PC-3 (cell line): ENCODE results near the gene TBX20. TPM values are rescaled to one million over a fixed set of nuclear protein-coding genes. Genes with fewer than 3 reads are reported as not detected.

ENCODE experiments used
- ATAC-seq: fragments of 200-7000 bp; cut with Tn5 transposase; 2 replicates; pipeline ENCODE4 v1.9.1; 2020; ENCODE audit warnings: mild to moderate bottlenecking, moderate library complexity
- BruUV-seq: library from RNA; stranded (reverse); fragments of 400-500 nt; replicated peaks from 2 replicates; lab custom pipeline; 2021; lab: Mats Ljungman, UMichigan
- CTCF ChIA-PET: fragments of 300-600 bp; sonication (Branson Sonifier 250); formaldehyde crosslinking; loops from one replicate; lab custom pipeline; 2022; ENCODE audit warnings: antibody characterized with exemption; lab: Charles Lee
- POLR2A ChIA-PET: fragments of 300-600 bp; sonication (Branson Sonifier 250); formaldehyde crosslinking; loops from one replicate; lab custom pipeline; 2022; ENCODE audit warnings: antibody characterized with exemption; ENCODE audit not compliant: unreplicated experiment; lab: Charles Lee
- DNase-seq: peaks from one replicate; pipeline ENCODE4 v3.0.0-alpha.2; 2015
- H2AFZ ChIP-seq: fragments of 300-600 bp; sonication (generic); 2 replicates; pipeline ENCODE4 v1.6.0; 2016; ENCODE audit warnings: antibody characterized with exemption, low read length
- H3F3A ChIP-seq: fragments of 300-600 bp; sonication (generic); one replicate; pipeline ENCODE4 v1.6.0; 2017; ENCODE audit warnings: antibody characterized with exemption, low read length, control low read depth, mild to moderate bottlenecking; ENCODE audit not compliant: unreplicated experiment
- H3K27ac ChIP-seq: fragments of 300-600 bp; sonication (generic); 2 replicates; pipeline ENCODE4 v1.5.1; 2016; ENCODE audit warnings: mild to moderate bottlenecking, low read length
- H3K27me3 ChIP-seq: fragments of 300-600 bp; sonication (generic); 2 replicates; pipeline ENCODE4 v1.6.1; 2016; ENCODE audit warnings: low read length, mixed read lengths
- H3K36me3 ChIP-seq: fragments of 300-600 bp; sonication (generic); 2 replicates; pipeline ENCODE4 v1.6.1; 2016; ENCODE audit warnings: low read depth, mixed run types, low read length, mixed read lengths
- H3K4me1 ChIP-seq: fragments of 300-600 bp; sonication (generic); 2 replicates; pipeline ENCODE4 v1.5.1; 2016; ENCODE audit warnings: low read length; ENCODE audit not compliant: insufficient read depth
- H3K4me2 ChIP-seq: fragments of 300-600 bp; sonication (generic); 2 replicates; pipeline ENCODE4 v1.6.0; 2016; ENCODE audit warnings: low read length
- H3K4me3 ChIP-seq: fragments of 300-600 bp; sonication (generic); 2 replicates; pipeline ENCODE4 v1.5.1; 2016; ENCODE audit warnings: mild to moderate bottlenecking, low read length, mixed read lengths
- H3K79me2 ChIP-seq: fragments of 300-600 bp; sonication (generic); 2 replicates; pipeline ENCODE4 v1.6.1; 2017; ENCODE audit warnings: low read length, mixed read lengths
- H3K9ac ChIP-seq: fragments of 300-600 bp; sonication (generic); 2 replicates; pipeline ENCODE4 v1.6.0; 2016; ENCODE audit warnings: mild to moderate bottlenecking, low read length
- H3K9me2 ChIP-seq: fragments of 300-600 bp; sonication (generic); replicated peaks from 2 replicates; pipeline ENCODE4 v1.6.1; 2016; ENCODE audit warnings: mixed run types, low read length, mixed read lengths
- H3K9me3 ChIP-seq: fragments of 300-600 bp; sonication (generic); 2 replicates; pipeline ENCODE4 v1.6.1; 2016; ENCODE audit warnings: low read length, mixed read lengths
- H4K20me1 ChIP-seq: fragments of 300-600 bp; sonication (generic); 2 replicates; pipeline ENCODE4 v1.6.1; 2016; ENCODE audit warnings: low read length, mixed read lengths
- CTCF ChIP-seq: fragments of 300-600 bp; sonication (generic); conservative IDR thresholded peaks from 2 replicates; pipeline ENCODE4 v1.5.1; 2017; ENCODE audit warnings: antibody characterized with exemption, low read depth, mild to moderate bottlenecking, low read length
- EZH2 ChIP-seq: fragments of 300-600 bp; sonication (generic); IDR thresholded peaks from one replicate; pipeline ENCODE4 v1.6.1; 2017; ENCODE audit warnings: antibody characterized with exemption, mild to moderate bottlenecking, low read length; ENCODE audit not compliant: unreplicated experiment
- EZH2phosphoT487 ChIP-seq: fragments of 300-600 bp; sonication (generic); IDR thresholded peaks from 2 replicates; pipeline ENCODE4 v1.6.1; 2018; ENCODE audit warnings: mild to moderate bottlenecking, antibody characterized with exemption, low read length, borderline replicate concordance
- intact Hi-C: fragments of 100-400 bp; cut with micrococcal nuclease; formaldehyde crosslinking; loops from 2 replicates; pipeline ENCODE4 v1.9.0; 2023
- total RNA-seq: library from RNA; depleted of rRNA; stranded (reverse); fragments of >200 nt; gene quantifications from 2 replicates; pipeline ENCODE4 v1.2.3, GENCODE V29; 2014

The TBX20 gene
- total RNA-seq, 1 experiment from 2014 or later = 0.47 TPM

- no TSS peak for BruUV-seq
These were observed 23.5 kb upstream of the TBX20 start for GRCh38 chr7:35277359-35277758.

GRCh38 chr7:35272246-35272645 lies 18.3 kb upstream of the TBX20 start:
- DNase-seq = no peak
- TF ChIP-seq EZH2phosphoT487 (no peak), EZH2 (no peak), CTCF (no peak)
- no peaks in the 10 kb centered on the region for H3F3A ChIP-seq
- H3K27me3 ChIP-seq = peaks cover 1% of the 10 kb centered on the region; the same call in 1 of the 2 replicates
- no peak for ATAC-seq
- H3K79me2 ChIP-seq = no peaks in the 10 kb centered on the region
- ChIA-PET POLR2A (no interaction called here), CTCF (no interaction called here)
- H4K20me1 ChIP-seq = no peaks in the 10 kb centered on the region
- H3K36me3 ChIP-seq = no peaks in the 10 kb centered on the region
- intact Hi-C loops = no loop called here
- no peaks in the 10 kb centered on the region for H3K9me3 ChIP-seq
- no peaks in the 10 kb centered on the region for H3K4me1 ChIP-seq
- no peak overlapping the region for H3K4me2 ChIP-seq
- H3K4me3 ChIP-seq = no peak overlapping the region
- no peak overlapping the region for H2AFZ ChIP-seq
- H3K27ac ChIP-seq = no peak overlapping the region
- no TSS peak for BruUV-seq
- H3K9me2 ChIP-seq = no peaks in the 10 kb centered on the region
- no peak overlapping the region for H3K9ac ChIP-seq

More at GRCh38 chr7:35277359-35277758, 23.5 kb upstream of the TBX20 start:
- Histone ChIP-seq H3K4me3 (no peak overlapping the region), H3K4me2 (no peak overlapping the region), H3K27ac (no peak overlapping the region), H3K4me1 (no peaks in the 10 kb centered on the region), H3K36me3 (no peaks in the 10 kb centered on the region), H3K9ac (no peak overlapping the region), H4K20me1 (no peaks in the 10 kb centered on the region), H3K27me3 (peaks cover 10% of the 10 kb centered on the region; the same call in 1 of the 2 replicates), H3K79me2 (no peaks in the 10 kb centered on the region), H3K9me3 (no peaks in the 10 kb centered on the region), H2AFZ (no peak overlapping the region), H3F3A (no peaks in the 10 kb centered on the region), H3K9me2 (no peaks in the 10 kb centered on the region)
- intact Hi-C loops = no loop called here
- DNase-seq (no peak), ATAC-seq (no peak)
- TF ChIP-seq CTCF = no peak
- no peak for TF ChIP-seq EZH2phosphoT487
- no peak for TF ChIP-seq EZH2
- ChIA-PET CTCF (no interaction called here), POLR2A (no interaction called here)

GRCh38 chr7:35268953-35269352 lies 15.1 kb upstream of the TBX20 start:
- Histone ChIP-seq H3K27me3 (no peaks in the 10 kb centered on the region; the same call in 1 of the 2 replicates), H3K9ac (no peak overlapping the region), H3K4me3 (no peak overlapping the region), H3K36me3 (no peaks in the 10 kb centered on the region), H3K27ac (no peak overlapping the region), H3F3A (no peaks in the 10 kb centered on the region), H3K4me1 (no peaks in the 10 kb centered on the region), H4K20me1 (no peaks in the 10 kb centered on the region), H3K9me2 (no peaks in the 10 kb centered on the region), H3K9me3 (no peaks in the 10 kb centered on the region), H3K4me2 (no peak overlapping the region), H3K79me2 (no peaks in the 10 kb centered on the region), H2AFZ (no peak overlapping the region)
- ChIA-PET POLR2A (no interaction called here), CTCF (no interaction called here)
- no TSS peak for BruUV-seq
- intact Hi-C loops = no loop called here
- DNase-seq (no peak), ATAC-seq (no peak)
- TF ChIP-seq EZH2phosphoT487 (no peak), EZH2 (no peak), CTCF (no peak)
